ENCODE data around the gene ZNF792.
"Not testable (repeated sequence)": the region's sequence is repeated elsewhere in the genome, so short reads cannot be mapped to it uniquely, and the experiment has no call there.

Gene ZNF792

GRCh38 chr19:34920090-34920786 lies 43.8 kb downstream of the ZNF792 start:
- DNase-seq: not testable (repeated sequence)

- no peak for DNase-seq
Observed at GRCh38 chr19:34918190-34918589, 45.8 kb downstream of the ZNF792 start.

GRCh38 chr19:34917144-34917543 lies 46.9 kb downstream of the ZNF792 start:
- not testable (repeated sequence) for DNase-seq

GRCh38 chr19:34910770-34911169 lies 53.3 kb downstream of the ZNF792 start:
- DNase-seq: no peak

All from activated CD4-positive, CD25-positive, alpha-beta regulatory T cell (primary cell).